ENCODE data around the gene SRPK1.
A peak's percentile ranks its signal among the peaks of the same experiment; 100 is the strongest.

Gene SRPK1

DNA sequence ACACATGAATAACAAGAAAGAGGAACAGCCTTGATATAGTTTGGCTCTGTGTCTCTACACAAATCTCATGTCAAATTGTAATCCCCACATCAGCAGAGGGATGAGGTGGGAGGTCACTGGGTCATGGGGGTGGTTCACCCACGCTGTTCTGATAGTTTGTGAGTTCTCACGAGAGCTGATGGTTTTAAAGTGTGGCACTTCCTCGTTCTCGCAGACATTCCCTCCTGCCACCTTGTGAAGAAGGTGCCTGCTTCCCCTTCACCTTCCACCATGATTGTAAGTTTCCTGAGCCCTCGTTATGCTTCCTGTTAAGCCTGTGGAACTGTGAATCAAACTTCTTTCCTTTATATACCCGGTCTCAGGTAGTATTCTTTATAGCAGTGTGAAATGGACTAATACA, 13.1 kb downstream of the SRPK1 start:
- TF ChIP-seq POLR2A (IDR thresholded peaks at IDR 0.05; ENCODE audit: low read depth, low read length), result peak; percentile 27; the same call in 1 of the 2 replicates
- no peak for TF ChIP-seq POLR2AphosphoS5 (IDR thresholded peaks at IDR 0.05; ENCODE audit: low read depth, low read length)
- no peak for TF ChIP-seq TAF1 (IDR thresholded peaks at IDR 0.05; ENCODE audit: borderline replicate concordance, low read depth, low read length)
- FAIRE-seq (no peak), DNase-seq (ENCODE audit: insufficient read length) (no peak)

GRCh38 chr6:35906499-35906846, 14.4 kb downstream of the SRPK1 start:
- no peak for DNase-seq (ENCODE audit: insufficient read length)
- TF ChIP-seq TAF1 (IDR thresholded peaks at IDR 0.05; ENCODE audit: borderline replicate concordance, low read depth, low read length) (no peak), POLR2A (IDR thresholded peaks at IDR 0.05; ENCODE audit: low read depth, low read length) (no peak), POLR2AphosphoS5 (IDR thresholded peaks at IDR 0.05; ENCODE audit: low read depth, low read length) (no peak)
- FAIRE-seq, result no peak

GRCh38 chr6:35905841-35906498, 14.9 kb downstream of the SRPK1 start:
- TF ChIP-seq POLR2AphosphoS5 (IDR thresholded peaks at IDR 0.05; ENCODE audit: low read depth, low read length), result no peak
- FAIRE-seq (no peak), DNase-seq (ENCODE audit: insufficient read length) (no peak)

GRCh38 chr6:35905141-35905785, 15.6 kb downstream of the SRPK1 start:
- FAIRE-seq, result no peak
- no peak for DNase-seq (ENCODE audit: insufficient read length)
- TF ChIP-seq POLR2A (IDR thresholded peaks at IDR 0.05; ENCODE audit: low read depth, low read length) (no peak), TAF1 (IDR thresholded peaks at IDR 0.05; ENCODE audit: borderline replicate concordance, low read depth, low read length) (no peak), POLR2AphosphoS5 (IDR thresholded peaks at IDR 0.05; ENCODE audit: low read depth, low read length) (no peak)

- no peak for TF ChIP-seq POLR2A (IDR thresholded peaks at IDR 0.05; ENCODE audit: low read depth, low read length)
- no peak for TF ChIP-seq POLR2AphosphoS5 (IDR thresholded peaks at IDR 0.05; ENCODE audit: low read depth, low read length)
- TF ChIP-seq TAF1 (IDR thresholded peaks at IDR 0.05; ENCODE audit: borderline replicate concordance, low read depth, low read length), result no peak
- FAIRE-seq, result no peak
- no peak for DNase-seq (ENCODE audit: insufficient read length)
These were observed 17.2 kb downstream of the SRPK1 start for GRCh38 chr6:35903679-35904078.

DNA sequence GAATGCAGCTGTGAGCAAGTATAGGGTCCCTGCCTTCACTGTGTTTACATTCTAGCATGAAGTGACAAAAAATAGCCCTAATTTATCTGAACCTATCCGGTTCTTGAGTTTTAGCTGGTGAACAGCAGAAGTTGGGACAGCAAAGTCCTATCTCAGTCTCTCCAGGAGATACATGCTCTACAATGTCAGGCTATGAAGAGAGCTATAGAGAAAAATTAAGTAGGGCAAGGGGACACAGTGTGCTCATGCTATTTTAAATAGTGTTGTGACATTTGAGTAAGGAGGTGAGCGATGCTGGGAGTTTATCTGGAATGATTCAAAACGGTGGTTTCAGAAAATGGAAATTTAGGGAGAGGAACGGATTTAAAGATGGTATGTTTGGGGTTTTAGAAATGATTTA, 20.4 kb downstream of the SRPK1 start:
- TF ChIP-seq POLR2A (IDR thresholded peaks at IDR 0.05; ENCODE audit: low read depth, low read length) (no peak), POLR2AphosphoS5 (IDR thresholded peaks at IDR 0.05; ENCODE audit: low read depth, low read length) (no peak), TAF1 (IDR thresholded peaks at IDR 0.05; ENCODE audit: borderline replicate concordance, low read depth, low read length) (no peak)
- DNase-seq (ENCODE audit: insufficient read length), result no peak
- FAIRE-seq, result no peak

DNA sequence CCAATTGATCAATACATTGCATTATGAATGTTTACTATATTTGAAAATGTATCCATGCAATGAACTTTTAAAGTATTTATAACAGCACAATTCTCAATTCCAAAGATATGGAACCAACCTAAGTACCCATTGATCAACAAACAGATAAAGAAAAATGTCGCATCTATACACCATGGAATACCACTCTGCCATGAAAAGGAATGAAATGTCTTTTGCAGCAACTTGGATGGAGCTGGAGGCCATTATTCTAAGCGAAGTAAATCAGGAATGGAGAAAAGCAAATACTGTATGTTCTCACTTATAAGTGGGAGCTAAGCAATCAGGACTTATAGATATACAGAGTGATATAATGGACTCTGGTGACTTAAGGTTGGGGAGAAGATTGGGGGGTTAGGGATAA, 22.9 kb downstream of the SRPK1 start:
- no peak for TF ChIP-seq TAF1 (IDR thresholded peaks at IDR 0.05; ENCODE audit: borderline replicate concordance, low read depth, low read length)
- FAIRE-seq (no peak), DNase-seq (ENCODE audit: insufficient read length) (no peak)

GRCh38 chr6:35897486-35897885, 23.4 kb downstream of the SRPK1 start:
- no peak for DNase-seq (ENCODE audit: insufficient read length)
- TF ChIP-seq TAF1 (IDR thresholded peaks at IDR 0.05; ENCODE audit: borderline replicate concordance, low read depth, low read length), result no peak
- TF ChIP-seq POLR2A (IDR thresholded peaks at IDR 0.05; ENCODE audit: low read depth, low read length), result no peak
- no peak for TF ChIP-seq POLR2AphosphoS5 (IDR thresholded peaks at IDR 0.05; ENCODE audit: low read depth, low read length)
- FAIRE-seq, result no peak

DNA sequence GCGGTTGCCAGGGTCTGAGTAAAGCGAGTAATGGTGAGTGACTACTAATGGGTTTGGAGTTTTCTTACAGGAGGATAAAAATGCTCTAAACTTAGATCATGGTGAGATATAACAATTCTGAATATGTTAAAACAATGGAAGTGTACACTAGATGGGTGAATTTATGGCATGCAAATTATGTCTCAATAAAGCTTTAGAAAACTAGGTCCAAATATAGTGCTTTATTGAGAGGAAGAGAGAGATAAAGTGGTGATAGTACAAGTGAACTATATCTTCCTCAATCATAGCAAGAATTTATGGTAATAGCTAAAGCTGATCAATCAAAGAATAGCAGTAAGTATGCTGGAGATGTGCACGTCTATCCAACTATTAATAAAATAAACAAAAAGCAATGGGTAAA, 23.9 kb downstream of the SRPK1 start:
- TF ChIP-seq POLR2AphosphoS5 (IDR thresholded peaks at IDR 0.05; ENCODE audit: low read depth, low read length) (no peak), POLR2A (IDR thresholded peaks at IDR 0.05; ENCODE audit: low read depth, low read length) (no peak), TAF1 (IDR thresholded peaks at IDR 0.05; ENCODE audit: borderline replicate concordance, low read depth, low read length) (no peak)
- FAIRE-seq (no peak), DNase-seq (ENCODE audit: insufficient read length) (no peak)

GRCh38 chr6:35896228-35896627, 24.7 kb downstream of the SRPK1 start:
- DNase-seq (ENCODE audit: insufficient read length) (no peak), FAIRE-seq (no peak)
- no peak for TF ChIP-seq POLR2AphosphoS5 (IDR thresholded peaks at IDR 0.05; ENCODE audit: low read depth, low read length)
- no peak for TF ChIP-seq POLR2A (IDR thresholded peaks at IDR 0.05; ENCODE audit: low read depth, low read length)
- TF ChIP-seq TAF1 (IDR thresholded peaks at IDR 0.05; ENCODE audit: borderline replicate concordance, low read depth, low read length), result no peak

GRCh38 chr6:35895560-35895959, 25.3 kb downstream of the SRPK1 start:
- TF ChIP-seq POLR2AphosphoS5 (IDR thresholded peaks at IDR 0.05; ENCODE audit: low read depth, low read length) (no peak), TAF1 (IDR thresholded peaks at IDR 0.05; ENCODE audit: borderline replicate concordance, low read depth, low read length) (no peak), POLR2A (IDR thresholded peaks at IDR 0.05; ENCODE audit: low read depth, low read length) (no peak)
- FAIRE-seq, result no peak
- no peak for DNase-seq (ENCODE audit: insufficient read length)

GRCh38 chr6:35894776-35895175, 26.1 kb downstream of the SRPK1 start:
- no peak for DNase-seq (ENCODE audit: insufficient read length)
- TF ChIP-seq TAF1 (IDR thresholded peaks at IDR 0.05; ENCODE audit: borderline replicate concordance, low read depth, low read length) (no peak), POLR2A (IDR thresholded peaks at IDR 0.05; ENCODE audit: low read depth, low read length) (no peak), POLR2AphosphoS5 (IDR thresholded peaks at IDR 0.05; ENCODE audit: low read depth, low read length) (no peak)
- no peak for FAIRE-seq
